AG08395 (cell line): ENCODE results near the gene AKT2.

Experiments
- DNase-seq: peaks from one replicate; pipeline ENCODE4 v3.0.0; 2012; ENCODE audit warnings: mixed read lengths, low spot score

AKT2 gene

GRCh38 chr19:40235238-40236025 is 49.7 kb downstream of the AKT2 start:
- no peak for DNase-seq

- no peak for DNase-seq
Measured at GRCh38 chr19:40234429-40235237, 50.5 kb downstream of the AKT2 start.

- no peak for DNase-seq
Measured at GRCh38 chr19:40233811-40234389, 51.2 kb downstream of the AKT2 start.

GRCh38 chr19:40232949-40233810 is 52.0 kb downstream of the AKT2 start:
- DNase-seq: no peak

GRCh38 chr19:40232479-40232878 is 52.7 kb downstream of the AKT2 start:
- no peak for DNase-seq

GRCh38 chr19:40231544-40232424 is 53.4 kb downstream of the AKT2 start:
- DNase-seq: peak; percentile 51

- no peak for DNase-seq
Measured at GRCh38 chr19:40231057-40231456, 54.1 kb downstream of the AKT2 start.

GRCh38 chr19:40229926-40230417 is 55.2 kb downstream of the AKT2 start:
- no peak for DNase-seq

- peak; percentile 58 for DNase-seq
Measured at GRCh38 chr19:40229484-40229883, 55.7 kb downstream of the AKT2 start.

GRCh38 chr19:40228863-40229262 is 56.3 kb downstream of the AKT2 start:
- no peak for DNase-seq

GRCh38 chr19:40228346-40228745 is 56.8 kb downstream of the AKT2 start:
- DNase-seq: no peak

- DNase-seq: peak; percentile 30
Measured at GRCh38 chr19:40225440-40226305, 59.5 kb downstream of the AKT2 start.

GRCh38 chr19:40224342-40225150 is 60.6 kb downstream of the AKT2 start:
- DNase-seq: no peak

GRCh38 chr19:40223135-40223822 is 61.9 kb downstream of the AKT2 start:
- DNase-seq: no peak

- DNase-seq: peak; percentile 99
Measured at GRCh38 chr19:40221858-40222619, 63.1 kb downstream of the AKT2 start.

- no peak for DNase-seq
Measured at GRCh38 chr19:40220674-40221073, 64.5 kb downstream of the AKT2 start.

GRCh38 chr19:40219721-40220276 is 65.3 kb downstream of the AKT2 start:
- DNase-seq: peak; percentile 43
